ENCODE results near the gene TSLP.

GRCh38 chr5:111066261-111066938, 5.1 kb upstream of the TSLP start:
- TF ChIP-seq TAF1 (IDR thresholded peaks at IDR 0.05; ENCODE audit: low read depth, low read length) (no peak), POLR2A (IDR thresholded peaks at IDR 0.05; ENCODE audit: low read depth, low read length) (no peak), SPI1 (IDR thresholded peaks at IDR 0.05; ENCODE audit: low read depth, low read length) (no peak), POLR2AphosphoS5 (IDR thresholded peaks at IDR 0.05; ENCODE audit: low read depth, low read length) (no peak), POU2F2 (IDR thresholded peaks at IDR 0.05; ENCODE audit: low read depth, low read length) (no peak)
